Endothelial cell of umbilical vein (primary cell): ENCODE measurements around the gene CPEB1. TPM values are rescaled to one million over a fixed set of nuclear protein-coding genes. Genes with fewer than 3 reads are reported as not detected.

Experiments used
- BruUV-seq: library from RNA; stranded (reverse); fragments of 400-500 nt; replicated peaks from 2 replicates; lab custom pipeline; 2021; lab: Mats Ljungman, UMichigan
- CTCF ChIA-PET: fragments of 300-600, 350-600 bp; sonication (Branson Sonifier 250); formaldehyde crosslinking; loops from one replicate; lab custom pipeline; 2021; ENCODE audit warnings: antibody characterized with exemption, inconsistent platforms; lab: Charles Lee
- POLR2A ChIA-PET: fragments of 300-600, 350-600 bp; sonication (Branson Sonifier 250); formaldehyde crosslinking; loops from one replicate; lab custom pipeline; 2021; ENCODE audit warnings: antibody characterized with exemption, inconsistent platforms; lab: Charles Lee
- DNase-seq: peaks from one replicate; pipeline ENCODE4 v3.0.0-alpha.2; 2011; ENCODE audit warnings: low read depth, low spot score
- FAIRE-seq: peaks from 2 replicates; lab custom pipeline; 2011; peaks lifted over from hg19 to GRCh38; lab: Jason Lieb, UNC
- H2AFZ ChIP-seq: 2 replicates; pipeline ENCODE4 v1.6.0; 2012; ENCODE audit warnings: low read depth, low read length, control low read depth, inconsistent platforms
- H3K27ac ChIP-seq: 2 replicates; pipeline ENCODE4 v1.5.1; 2011; ENCODE audit warnings: low read depth, mild to moderate bottlenecking, control low read depth, low read length, moderate library complexity; ENCODE audit not compliant: insufficient read depth
- H3K27me3 ChIP-seq, 2 experiments: 2 replicates each; pipeline versions ENCODE4 v1.6.0 to v1.6.1; 2011; ENCODE audit warnings: low read length in 2 of 2, mixed read lengths in 1 of 2; ENCODE audit not compliant: control insufficient read depth in 2 of 2, insufficient read depth in 2 of 2
- H3K36me3 ChIP-seq, 2 experiments: 2 replicates in 1 of 2; 3 replicates in 1 of 2; pipeline ENCODE4 v1.5.1; 2011; ENCODE audit warnings: low read length in 2 of 2, mild to moderate bottlenecking in 1 of 2, moderate library complexity in 1 of 2; ENCODE audit not compliant: control insufficient read depth in 2 of 2, insufficient read depth in 2 of 2; ENCODE audit errors: extremely low read depth in 1 of 2
- H3K4me1 ChIP-seq: 3 replicates; pipeline ENCODE4 v1.5.1; 2011; ENCODE audit warnings: mild to moderate bottlenecking, low read length; ENCODE audit not compliant: control insufficient read depth, insufficient read depth; ENCODE audit errors: extremely low read depth
- H3K4me2 ChIP-seq: 2 replicates; pipeline ENCODE4 v1.6.1; 2011; ENCODE audit warnings: low read length, control low read depth, mixed read lengths; ENCODE audit not compliant: insufficient read depth
- H3K4me3 ChIP-seq, 3 experiments: fragments of 200-600 bp in 1 of 3; sonication (generic), shearing (Covaris generic) in 1 of 3; replicated peaks in 1 of 3; 2 replicates each; pipeline ENCODE4 v1.5.1; 2011 to 2016; ENCODE audit warnings: control low read depth in 3 of 3, low read length in 3 of 3, mild to moderate bottlenecking in 2 of 3, inconsistent platforms in 1 of 3, low read depth in 1 of 3, moderate library complexity in 1 of 3; ENCODE audit not compliant: insufficient read depth in 1 of 3
- H3K79me2 ChIP-seq: 2 replicates; pipeline ENCODE4 v1.6.0; 2012; ENCODE audit warnings: low read length, inconsistent platforms; ENCODE audit not compliant: control insufficient read depth, insufficient read depth
- H3K9ac ChIP-seq: replicated peaks from 2 replicates; pipeline ENCODE3; 2011; ENCODE audit warnings: low read length, control low read depth; ENCODE audit not compliant: insufficient read depth; ENCODE audit errors: extremely low read depth
- H3K9me1 ChIP-seq: replicated peaks from 3 replicates; pipeline ENCODE4 v1.6.0; 2011; ENCODE audit warnings: mild to moderate bottlenecking, low read length; ENCODE audit not compliant: control insufficient read depth, insufficient read depth; ENCODE audit errors: extremely low read depth
- H3K9me3 ChIP-seq: replicated peaks from 2 replicates; pipeline ENCODE4 v1.5.1; 2012; ENCODE audit warnings: low read length, inconsistent platforms; ENCODE audit not compliant: control insufficient read depth, insufficient read depth
- H4K20me1 ChIP-seq: replicated peaks from 2 replicates; pipeline ENCODE3; 2011; ENCODE audit warnings: mild to moderate bottlenecking, low read length; ENCODE audit not compliant: control insufficient read depth, insufficient read depth; ENCODE audit errors: extremely low read depth
- EZH2 ChIP-seq: IDR thresholded peaks from 2 replicates; pipeline ENCODE4 v1.6.1; 2012; ENCODE audit warnings: borderline replicate concordance, low read depth, mild to moderate bottlenecking, moderate library complexity, low read length, inconsistent platforms; ENCODE audit not compliant: severe bottlenecking
- FOS ChIP-seq: IDR thresholded peaks from 2 replicates; pipeline ENCODE4 v1.6.1; 2011; ENCODE audit warnings: mild to moderate bottlenecking, low read length, moderate library complexity, borderline replicate concordance; ENCODE audit not compliant: insufficient read depth
- GATA2 ChIP-seq: IDR thresholded peaks from 2 replicates; pipeline ENCODE4 v1.7.0; 2011; ENCODE audit warnings: low read depth, mild to moderate bottlenecking, moderate library complexity, mixed read lengths, low read length; ENCODE audit not compliant: insufficient read length, insufficient read depth
- JUN ChIP-seq: IDR thresholded peaks from 2 replicates; pipeline ENCODE4 v1.6.1; 2011; ENCODE audit warnings: borderline replicate concordance, low read depth; ENCODE audit not compliant: insufficient read length, insufficient read depth
- MYC ChIP-seq: IDR thresholded peaks from one replicate; pipeline ENCODE4 v1.6.1; 2011; ENCODE audit warnings: mild to moderate bottlenecking, low read depth, low read length
- POLR2A ChIP-seq: IDR thresholded peaks from 2 replicates; pipeline ENCODE4 v1.6.1; 2012; ENCODE audit warnings: low read depth, mild to moderate bottlenecking, control low read depth, low read length
- POLR2AphosphoS5 ChIP-seq: IDR thresholded peaks from 2 replicates; pipeline ENCODE4 v1.6.1; 2012; ENCODE audit warnings: low read depth, mild to moderate bottlenecking, control low read depth, low read length, moderate library complexity; ENCODE audit not compliant: insufficient read depth
- dilution Hi-C: fragments of 300-500 bp; cut with MboI; formaldehyde crosslinking; loops from one replicate; pipeline ENCODE4 v1.15.0; 2019; ENCODE audit warnings: low sequenced_read_pairs; ENCODE audit not compliant: extremely low pct_ligation_motif_present
- intact Hi-C: fragments of 100-400 bp; cut with micrococcal nuclease; formaldehyde crosslinking; loops from one replicate; pipeline ENCODE4 v1.10.0; 2022
- polyA plus RNA-seq, 4 experiments: library from polyadenylated mRNA; depleted of rRNA in 3 of 4; stranded (reverse) in 3 of 4; unstranded in 1 of 4; fragments of >200 nt; gene quantifications; 2 replicates each; pipeline versions ENCODE4 v1.2.1 to v1.2.3, GENCODE V29; 2011 to 2012; ENCODE audit warnings: missing spikeins in 1 of 4
- total RNA-seq: library from RNA; stranded (reverse); gene quantifications from 2 replicates; pipeline ENCODE4 v1.2.3, GENCODE V29; 2021
- TF ChIP-seq, protein P1 (sequence below): IDR thresholded peaks from 2 replicates; pipeline ENCODE4 v1.6.1; 2011; ENCODE audit not compliant: insufficient read depth, insufficient read length
- TF ChIP-seq, protein P2 (sequence below), 2 donors: IDR thresholded peaks; 1 replicate in 1 of 2; 2 replicates in 1 of 2; pipeline ENCODE4 v1.5.1; 2011; ENCODE audit warnings: low read length in 2 of 2, mild to moderate bottlenecking in 2 of 2, moderate library complexity in 2 of 2, control low read depth in 1 of 2, inconsistent platforms in 1 of 2, low read depth in 1 of 2; ENCODE audit not compliant: insufficient read depth in 1 of 2; ENCODE audit errors: extremely low read depth in 1 of 2

The CPEB1 gene
- total and polyA plus RNA-seq, 2 donors (not counting 3 experiments of a cell fraction or from before 2014, with no cell fraction given), result not detected

DNA sequence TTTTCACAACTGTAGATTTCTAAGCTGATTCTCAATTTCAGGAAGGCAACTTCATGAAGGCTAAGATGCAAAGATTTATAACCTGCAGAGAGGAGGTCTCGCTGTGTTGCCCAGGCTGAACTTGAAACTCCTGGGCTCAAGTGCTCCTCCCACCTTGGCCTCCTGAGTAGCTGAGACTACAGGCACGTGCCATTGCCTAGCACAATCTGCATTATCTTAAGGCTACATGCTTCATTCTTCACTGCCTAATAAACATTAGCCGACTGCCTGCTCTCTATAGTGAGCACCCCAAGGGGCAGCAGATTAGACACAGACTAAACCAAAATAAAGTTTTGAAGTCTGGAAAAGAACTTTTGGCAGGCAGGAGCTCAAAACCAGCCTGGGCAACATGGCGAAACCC, 17.1 kb downstream of the CPEB1 start:
- FAIRE-seq, result no peak
- Histone ChIP-seq H3K9me1 (no peaks in the 10 kb centered on the region), H3K4me1 (no peaks in the 10 kb centered on the region), H3K27ac (no peak overlapping the region), H3K79me2 (no peaks in the 10 kb centered on the region), H3K9me3 (no peaks in the 10 kb centered on the region), H4K20me1 (no peaks in the 10 kb centered on the region), H3K4me3 (no peak overlapping the region), H2AFZ (no peak overlapping the region), H3K27me3 (no peaks in the 10 kb centered on the region), H3K4me2 (no peak overlapping the region), H3K36me3 (no peaks in the 10 kb centered on the region), H3K9ac (no peak overlapping the region)
- BruUV-seq, result no TSS peak
- no peak for DNase-seq
- ChIA-PET CTCF (no interaction called here), POLR2A (no interaction called here)
- TF ChIP-seq EZH2, result no peak
- no peak for TF ChIP-seq GATA2
- TF ChIP-seq POLR2AphosphoS5, result no peak
- TF ChIP-seq, protein P1, sequence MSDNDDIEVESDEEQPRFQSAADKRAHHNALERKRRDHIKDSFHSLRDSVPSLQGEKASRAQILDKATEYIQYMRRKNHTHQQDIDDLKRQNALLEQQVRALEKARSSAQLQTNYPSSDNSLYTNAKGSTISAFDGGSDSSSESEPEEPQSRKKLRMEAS, result no peak
- TF ChIP-seq MYC, result no peak
- no peak for TF ChIP-seq JUN
- TF ChIP-seq, protein P2, sequence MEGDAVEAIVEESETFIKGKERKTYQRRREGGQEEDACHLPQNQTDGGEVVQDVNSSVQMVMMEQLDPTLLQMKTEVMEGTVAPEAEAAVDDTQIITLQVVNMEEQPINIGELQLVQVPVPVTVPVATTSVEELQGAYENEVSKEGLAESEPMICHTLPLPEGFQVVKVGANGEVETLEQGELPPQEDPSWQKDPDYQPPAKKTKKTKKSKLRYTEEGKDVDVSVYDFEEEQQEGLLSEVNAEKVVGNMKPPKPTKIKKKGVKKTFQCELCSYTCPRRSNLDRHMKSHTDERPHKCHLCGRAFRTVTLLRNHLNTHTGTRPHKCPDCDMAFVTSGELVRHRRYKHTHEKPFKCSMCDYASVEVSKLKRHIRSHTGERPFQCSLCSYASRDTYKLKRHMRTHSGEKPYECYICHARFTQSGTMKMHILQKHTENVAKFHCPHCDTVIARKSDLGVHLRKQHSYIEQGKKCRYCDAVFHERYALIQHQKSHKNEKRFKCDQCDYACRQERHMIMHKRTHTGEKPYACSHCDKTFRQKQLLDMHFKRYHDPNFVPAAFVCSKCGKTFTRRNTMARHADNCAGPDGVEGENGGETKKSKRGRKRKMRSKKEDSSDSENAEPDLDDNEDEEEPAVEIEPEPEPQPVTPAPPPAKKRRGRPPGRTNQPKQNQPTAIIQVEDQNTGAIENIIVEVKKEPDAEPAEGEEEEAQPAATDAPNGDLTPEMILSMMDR (IDR thresholded peaks at IDR 0.05; ENCODE audit: extremely low read depth in 1 of 2, insufficient read depth in 1 of 2, low read depth in 1 of 2, low read length in 2 of 2), result no peak
- TF ChIP-seq FOS, result no peak
- TF ChIP-seq POLR2A, result no peak
- intact Hi-C loops (no loop called here), dilution Hi-C loops (no loop called here)
